ENCODE results near the gene TCF7L2. TPM values are rescaled to one million over a fixed set of nuclear protein-coding genes. Genes with fewer than 3 reads are reported as not detected.

TCF7L2 gene
- polyA plus RNA-seq, 1 donor from 2014 or later: 1.7 TPM

GRCh38 chr10:112932658-112933057 lies 17.4 kb upstream of the TCF7L2 start:
- Histone ChIP-seq H3K4me3 (ENCODE audit: low read length) (no peak overlapping the region), H3K4me2 (ENCODE audit: low read length) (no peak overlapping the region), H3K9me2 (ENCODE audit: insufficient read depth, low read length) (no peaks in the 10 kb centered on the region), H4K20me1 (ENCODE audit: insufficient read depth) (no peaks in the 10 kb centered on the region), H3K9me3 (ENCODE audit: low read length) (no peaks in the 10 kb centered on the region), H3K79me2 (replicated peaks; ENCODE audit: insufficient read depth, low read length) (no peaks in the 10 kb centered on the region), H2AFZ (ENCODE audit: low read depth, low read length) (no peak overlapping the region), H3F3A (ENCODE audit: insufficient read depth, low read length, poor library complexity, severe bottlenecking) (no peaks in the 10 kb centered on the region), H3K27me3 (ENCODE audit: insufficient read depth, low read depth, low read length) (no peaks in the 10 kb centered on the region), H3K9ac (ENCODE audit: low read length) (no peak overlapping the region), H3K27ac (ENCODE audit: low read length) (no peak overlapping the region), H3K36me3 (ENCODE audit: insufficient read depth, low read length) (no peaks in the 10 kb centered on the region)
- no peak for TF ChIP-seq TAF1 (IDR thresholded peaks at IDR 0.05; ENCODE audit: low read depth)
- TF ChIP-seq MXI1 (conservative IDR thresholded peaks at IDR 0.05; ENCODE audit: poor library complexity, severe bottlenecking): no peak
- no peak for TF ChIP-seq CTCF (IDR thresholded peaks at IDR 0.05; ENCODE audit: poor library complexity, severe bottlenecking)
- no peak for TF ChIP-seq REST (IDR thresholded peaks at IDR 0.05; ENCODE audit: borderline replicate concordance)
- TF ChIP-seq SMC3 (conservative IDR thresholded peaks at IDR 0.05; ENCODE audit: poor library complexity): no peak
- no peak for TF ChIP-seq RAD21 (conservative IDR thresholded peaks at IDR 0.05)
- no peak for TF ChIP-seq EZH2 (IDR thresholded peaks at IDR 0.05; ENCODE audit: borderline replicate concordance, insufficient read depth, low read length, poor library complexity, severe bottlenecking)
- TF ChIP-seq POLR2AphosphoS5 (IDR thresholded peaks at IDR 0.05): no peak
- TF ChIP-seq EP300 (conservative IDR thresholded peaks at IDR 0.05; ENCODE audit: poor library complexity, severe bottlenecking): no peak

DNA sequence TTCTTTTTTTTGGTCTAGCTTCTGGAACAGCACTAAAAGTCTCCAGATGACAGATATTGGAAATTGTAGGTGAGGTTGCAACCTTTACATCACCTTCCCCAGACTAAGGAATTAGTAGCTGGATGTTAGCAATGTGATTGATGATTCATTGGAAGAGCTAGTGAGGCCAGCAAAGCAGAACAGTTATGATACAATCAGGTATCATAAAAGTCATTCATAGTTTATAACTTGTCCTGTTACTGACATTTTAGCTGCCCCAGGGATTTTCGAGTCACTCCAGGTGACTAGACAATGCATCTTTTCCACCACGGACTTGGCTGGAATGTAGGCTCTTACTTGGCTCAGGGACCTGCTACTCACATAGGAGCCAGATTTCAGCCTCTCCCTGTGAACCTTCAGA lies 15.9 kb upstream of the TCF7L2 start:
- Histone ChIP-seq H3K27ac (ENCODE audit: low read length) (no peak overlapping the region), H3K79me2 (replicated peaks; ENCODE audit: insufficient read depth, low read length) (no peaks in the 10 kb centered on the region), H2AFZ (ENCODE audit: low read depth, low read length) (no peak overlapping the region), H3K4me2 (ENCODE audit: low read length) (no peak overlapping the region), H3K9ac (ENCODE audit: low read length) (no peak overlapping the region), H3F3A (ENCODE audit: insufficient read depth, low read length, poor library complexity, severe bottlenecking) (no peaks in the 10 kb centered on the region), H3K27me3 (ENCODE audit: insufficient read depth, low read depth, low read length) (no peaks in the 10 kb centered on the region), H4K20me1 (ENCODE audit: insufficient read depth) (no peaks in the 10 kb centered on the region), H3K4me3 (ENCODE audit: low read length) (no peak overlapping the region), H3K9me2 (ENCODE audit: insufficient read depth, low read length) (no peaks in the 10 kb centered on the region), H3K36me3 (ENCODE audit: insufficient read depth, low read length) (no peaks in the 10 kb centered on the region), H3K9me3 (ENCODE audit: low read length) (no peaks in the 10 kb centered on the region)
- TF ChIP-seq MXI1 (conservative IDR thresholded peaks at IDR 0.05; ENCODE audit: poor library complexity, severe bottlenecking): no peak
- TF ChIP-seq RAD21 (conservative IDR thresholded peaks at IDR 0.05): no peak
- no peak for TF ChIP-seq REST (IDR thresholded peaks at IDR 0.05; ENCODE audit: borderline replicate concordance)
- no peak for TF ChIP-seq CTCF (IDR thresholded peaks at IDR 0.05; ENCODE audit: poor library complexity, severe bottlenecking)
- no peak for TF ChIP-seq SMC3 (conservative IDR thresholded peaks at IDR 0.05; ENCODE audit: poor library complexity)
- TF ChIP-seq TAF1 (IDR thresholded peaks at IDR 0.05; ENCODE audit: low read depth): no peak
